Kidney capillary endothelial cell (primary cell): ENCODE data around the gene TCP11.

ENCODE experiments used
- DNase-seq: peaks from one replicate; pipeline ENCODE4 v3.0.0-alpha.2; 2018; ENCODE audit warnings: low spot score

The TCP11 gene

DNA sequence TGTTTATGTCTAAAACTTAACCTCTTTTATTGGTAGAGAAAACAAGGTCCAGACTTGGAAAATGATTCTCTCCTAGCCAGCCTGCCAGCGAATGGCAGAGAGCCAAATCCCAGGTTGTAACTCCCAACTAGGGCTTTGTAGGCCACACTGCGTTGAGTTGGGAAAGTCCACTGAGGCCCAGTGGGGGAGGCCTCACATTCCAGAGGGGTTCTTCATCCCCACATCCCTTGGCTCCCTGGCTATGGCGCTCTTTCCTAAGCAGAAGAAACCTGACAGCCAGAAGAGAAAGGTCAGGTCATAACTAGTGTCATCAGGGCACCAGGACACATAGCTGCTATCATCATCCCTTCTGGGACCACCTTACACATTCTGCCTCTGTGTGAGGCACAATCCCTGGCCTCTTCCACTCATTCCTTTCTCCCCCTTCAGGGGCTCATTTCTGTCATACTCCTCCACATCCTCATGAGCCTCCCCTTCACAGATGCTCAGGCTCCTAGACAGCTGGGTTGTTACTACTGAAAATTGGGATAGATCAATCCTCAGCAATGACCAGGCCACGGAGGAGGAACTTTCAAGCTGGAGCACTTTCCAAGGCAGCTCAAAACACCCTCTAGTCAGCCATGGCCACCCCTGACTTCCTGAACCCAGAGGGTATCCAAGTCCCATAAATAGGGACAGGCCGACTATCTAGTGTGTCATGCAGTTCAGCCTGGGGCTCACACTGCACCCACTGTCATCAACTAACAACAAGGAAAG, 48.6 kb downstream of the TCP11 start:
- no peak for DNase-seq

DNA sequence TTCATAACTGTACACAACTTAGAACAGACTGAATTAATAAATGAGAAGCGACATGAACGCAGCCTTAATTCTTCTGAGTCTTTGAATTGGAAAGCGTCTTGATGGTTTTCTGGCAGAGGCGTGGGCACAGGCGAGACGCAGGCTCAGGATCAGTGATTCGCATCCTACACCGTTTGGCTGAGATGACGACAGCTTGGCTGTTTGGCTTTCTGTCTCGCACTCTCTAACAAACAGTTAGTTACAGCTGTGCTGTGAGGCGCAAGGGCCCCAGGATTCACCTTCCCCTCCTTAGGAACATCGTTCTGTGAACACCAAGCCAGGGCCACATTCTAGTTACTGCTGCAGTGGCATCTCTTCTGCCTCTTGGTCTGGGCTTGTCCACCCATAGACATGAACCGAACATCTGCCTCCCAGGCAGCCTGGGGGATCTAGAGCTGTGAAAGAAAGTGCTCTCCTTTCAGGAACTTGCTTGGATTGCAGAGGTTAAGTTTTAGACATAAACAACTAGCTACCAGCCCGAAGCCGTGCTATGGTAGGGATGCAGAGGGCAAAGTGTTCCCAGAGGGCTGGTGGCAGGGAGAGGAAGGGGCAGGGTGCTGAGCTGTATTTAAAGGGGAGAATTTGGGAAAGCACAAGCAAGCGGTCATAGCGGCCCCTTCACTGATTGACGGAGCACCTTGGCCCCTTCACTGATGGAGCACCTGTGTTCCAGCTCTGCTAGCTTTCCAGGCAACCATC, 49.6 kb downstream of the TCP11 start:
- DNase-seq: no peak

DNA sequence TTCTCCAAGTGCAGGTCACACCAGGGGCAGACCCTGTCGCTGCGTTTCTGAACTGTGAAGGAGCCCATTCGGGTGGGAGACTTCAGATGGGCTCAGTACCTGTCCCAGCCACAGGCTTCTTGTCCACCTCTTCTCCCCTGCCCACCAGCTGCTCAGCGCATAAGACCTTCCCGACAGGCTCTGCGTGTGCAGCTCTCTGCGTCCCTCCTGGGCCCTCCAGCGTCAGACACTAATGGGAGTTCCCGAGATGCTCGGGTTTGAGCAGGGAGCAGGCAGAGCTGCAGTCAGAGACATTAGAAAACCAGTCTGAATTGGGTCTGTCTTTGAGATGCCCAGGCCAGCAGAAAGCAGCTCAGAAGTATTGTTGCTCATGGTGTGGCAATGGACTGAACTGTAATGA, 50.4 kb downstream of the TCP11 start:
- no peak for DNase-seq

DNA sequence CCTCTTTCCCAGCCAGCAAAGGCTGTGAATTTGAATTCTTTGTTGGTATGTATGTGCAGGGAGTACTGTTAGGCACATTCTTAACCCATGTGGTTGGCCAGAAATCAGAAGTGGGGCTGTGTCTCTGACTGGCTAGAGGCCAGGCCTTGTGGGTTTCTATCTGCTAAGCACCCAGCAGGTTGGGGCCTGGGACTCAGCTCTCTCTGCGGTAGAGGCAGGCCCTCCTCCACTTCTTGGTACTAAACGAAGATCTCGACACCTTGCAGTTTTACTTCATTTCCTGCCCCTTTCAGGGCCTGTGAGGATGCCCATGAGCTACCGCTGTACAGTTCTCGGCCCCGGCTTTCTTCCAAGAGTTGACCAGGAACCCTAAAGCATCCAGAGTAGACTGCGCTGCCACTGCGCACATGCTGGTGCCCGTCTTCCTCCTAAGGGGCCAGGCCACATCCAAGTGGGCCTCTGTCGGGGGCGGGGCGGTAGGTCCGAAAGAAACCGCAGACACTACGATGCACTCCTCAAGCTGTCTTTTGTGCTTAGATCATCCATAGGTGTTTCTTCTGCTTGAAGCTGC, 51.1 kb downstream of the TCP11 start:
- no peak for DNase-seq

DNA sequence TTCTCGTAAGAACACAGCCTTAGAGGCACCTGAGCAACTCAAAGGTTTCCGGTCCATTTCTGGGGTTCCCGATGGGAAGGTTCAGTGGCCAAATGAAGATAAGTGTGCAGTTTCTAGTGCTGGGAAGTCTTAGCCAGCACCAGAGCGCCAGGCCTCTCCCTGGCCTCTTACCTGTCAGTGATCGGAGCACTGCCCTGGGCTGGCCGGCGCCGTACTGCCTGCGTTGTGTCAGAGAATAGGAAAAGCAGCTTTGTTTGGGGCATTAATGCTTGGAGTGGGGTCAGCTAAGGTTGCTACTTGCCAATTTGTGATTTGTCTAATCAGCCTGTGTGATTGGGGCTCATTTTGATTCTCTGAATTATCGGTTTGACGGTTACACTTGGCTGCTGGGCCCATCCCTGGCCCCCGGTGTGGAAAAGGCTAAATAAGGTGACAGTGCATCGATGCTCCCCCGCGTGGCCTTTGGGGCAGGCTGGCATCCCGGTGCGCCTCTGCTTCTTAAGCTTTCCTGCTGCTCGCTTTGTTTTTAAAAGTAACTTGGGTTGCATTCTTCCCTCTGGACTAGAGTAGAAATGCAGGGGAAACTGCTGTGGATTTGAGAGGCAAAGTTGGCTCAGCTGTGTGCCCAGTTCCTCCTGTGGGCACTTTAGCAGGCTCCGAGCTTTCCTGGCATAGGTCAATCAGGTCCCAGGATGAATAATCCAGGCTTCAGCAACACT, 51.8 kb downstream of the TCP11 start:
- no peak for DNase-seq

DNA sequence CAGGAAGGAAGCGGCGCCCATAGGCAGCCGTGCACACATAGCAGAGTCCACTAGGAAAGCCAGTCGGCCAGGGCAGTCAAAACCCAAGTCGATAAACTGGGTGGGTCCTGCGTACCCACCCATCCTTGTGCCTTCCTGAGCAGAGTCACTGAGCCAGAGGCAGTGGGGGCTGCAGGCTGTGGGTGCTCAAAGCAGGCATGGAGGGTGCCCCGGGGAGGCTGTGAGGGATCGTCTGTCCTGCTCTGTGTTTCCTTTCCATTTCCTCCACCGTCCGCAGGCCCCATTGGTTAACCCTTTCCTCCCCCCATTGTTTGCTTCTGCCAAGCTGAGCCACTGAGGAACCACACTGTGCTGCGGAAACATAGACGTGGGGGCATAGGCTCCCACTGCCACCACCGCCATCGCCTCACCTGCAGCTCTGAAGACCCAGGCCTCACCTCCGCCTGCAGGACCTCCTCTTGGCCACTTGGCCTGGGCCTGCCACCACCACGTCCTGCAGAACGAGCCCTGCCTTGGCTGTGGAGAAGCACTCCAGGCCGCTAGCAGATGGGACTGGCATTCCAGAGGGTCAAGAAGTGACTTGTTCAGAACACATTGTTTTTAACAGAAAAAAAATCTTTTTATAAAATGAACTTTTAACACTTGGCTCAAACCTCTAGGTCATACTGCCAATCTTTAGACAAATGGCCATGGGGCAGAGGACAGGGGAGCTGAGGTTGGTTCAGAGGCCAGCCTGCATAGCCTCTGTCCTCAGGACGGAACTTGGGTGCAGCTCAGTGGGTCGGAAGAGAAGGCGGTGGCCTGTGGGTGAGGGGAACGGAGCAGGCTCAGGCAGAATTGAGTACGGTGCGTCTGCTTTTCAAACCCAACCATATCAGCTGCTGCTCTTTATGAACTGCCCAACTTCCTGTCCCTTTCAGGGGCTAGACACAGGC, 52.6 kb downstream of the TCP11 start:
- no peak for DNase-seq

DNA sequence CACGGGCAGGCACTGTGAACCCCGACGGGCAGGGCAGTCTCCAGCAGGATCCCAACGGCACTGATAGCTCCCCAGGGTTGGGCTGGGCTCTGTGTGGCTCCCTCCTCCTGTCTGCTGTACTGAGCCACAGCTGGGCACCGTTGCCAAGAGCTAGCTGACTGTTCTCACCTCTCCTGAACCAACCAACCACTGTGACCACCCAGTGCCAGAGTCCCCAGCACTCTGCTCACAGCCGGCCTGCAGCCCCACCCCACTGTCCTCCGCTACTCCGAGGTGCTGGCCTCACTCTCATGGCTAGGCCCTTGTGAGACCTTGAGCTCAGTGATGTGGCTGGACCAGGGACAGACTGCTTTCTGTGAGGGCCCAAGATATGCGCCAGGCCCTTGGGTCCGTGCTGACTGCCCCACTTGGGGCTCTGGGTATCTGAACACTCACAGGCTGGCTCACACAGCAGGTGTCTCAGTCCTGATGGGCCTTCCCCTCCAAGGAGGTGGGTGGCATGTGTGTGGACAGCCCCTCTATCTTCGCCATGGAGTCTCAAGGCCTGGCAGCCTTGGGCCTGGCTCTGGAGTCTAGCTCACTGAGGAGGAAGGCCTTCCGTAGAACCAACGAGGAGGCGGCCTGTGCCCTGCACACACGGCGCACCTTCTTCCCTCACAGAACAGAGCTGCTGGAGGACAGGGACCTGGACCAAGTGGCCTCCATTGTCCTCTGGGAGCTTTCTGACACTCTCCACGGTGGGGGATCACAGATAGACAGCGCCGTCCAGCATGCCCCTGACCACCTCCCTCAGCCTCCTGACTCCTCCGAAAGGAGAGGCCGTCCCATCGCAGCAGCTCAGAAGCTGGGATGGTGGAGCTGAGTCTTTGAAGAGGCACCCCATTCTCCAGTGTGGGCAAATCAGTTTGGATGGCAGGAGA, 53.5 kb downstream of the TCP11 start:
- DNase-seq: no peak

DNA sequence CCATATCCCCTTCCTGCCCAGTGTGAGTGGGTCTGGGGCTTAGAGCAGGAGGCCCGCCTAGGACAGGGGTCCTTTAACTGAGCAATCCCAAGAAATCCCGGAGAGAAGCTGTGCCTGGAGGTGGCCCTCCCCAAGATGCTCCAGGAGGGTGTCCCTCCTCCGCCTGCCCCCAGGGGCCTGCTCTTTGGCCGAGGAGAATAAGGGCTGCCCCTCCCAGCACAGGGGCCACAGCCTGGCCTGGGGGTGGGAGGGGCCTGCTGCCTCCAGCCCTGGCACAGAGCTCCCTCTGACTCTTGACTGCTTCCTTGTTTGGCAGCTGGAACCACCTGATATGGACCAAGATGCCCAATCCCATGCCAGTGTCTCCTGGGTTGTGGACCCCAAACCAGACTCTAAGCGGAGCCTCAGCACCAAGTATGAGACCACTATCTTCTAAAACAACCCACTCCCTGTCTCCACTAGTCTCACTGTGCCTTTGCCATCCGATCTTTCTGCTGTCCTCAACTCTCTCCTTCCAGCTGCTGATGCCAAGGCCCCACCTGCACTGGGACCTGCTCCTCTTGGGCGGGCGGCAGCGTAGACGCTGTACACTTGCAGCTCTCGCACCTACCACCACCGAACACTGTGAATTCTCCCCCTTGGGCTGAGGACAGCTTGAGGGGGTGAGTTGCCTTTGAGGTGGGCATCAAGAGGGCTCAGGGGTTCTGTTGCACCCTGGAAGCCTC, 54.3 kb downstream of the TCP11 start:
- no peak for DNase-seq

DNA sequence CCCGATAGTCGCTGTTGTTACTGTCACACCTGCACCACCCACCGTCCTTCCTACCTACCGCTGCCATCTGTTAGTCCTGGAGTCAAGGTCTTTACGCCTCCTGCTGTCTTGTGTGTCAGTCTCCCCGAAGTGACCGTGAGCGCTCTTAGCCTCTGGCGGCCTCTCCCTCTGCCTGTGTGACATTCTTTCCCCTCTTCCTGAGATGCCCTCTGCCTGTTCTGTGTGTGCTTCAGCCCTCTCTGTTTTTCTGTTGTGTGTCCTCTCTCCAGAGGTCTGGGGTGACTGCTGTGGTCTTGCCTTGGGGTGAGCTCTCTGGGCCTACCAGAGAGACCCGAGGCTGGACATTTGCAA, 54.9 kb downstream of the TCP11 start:
- DNase-seq: no peak

DNA sequence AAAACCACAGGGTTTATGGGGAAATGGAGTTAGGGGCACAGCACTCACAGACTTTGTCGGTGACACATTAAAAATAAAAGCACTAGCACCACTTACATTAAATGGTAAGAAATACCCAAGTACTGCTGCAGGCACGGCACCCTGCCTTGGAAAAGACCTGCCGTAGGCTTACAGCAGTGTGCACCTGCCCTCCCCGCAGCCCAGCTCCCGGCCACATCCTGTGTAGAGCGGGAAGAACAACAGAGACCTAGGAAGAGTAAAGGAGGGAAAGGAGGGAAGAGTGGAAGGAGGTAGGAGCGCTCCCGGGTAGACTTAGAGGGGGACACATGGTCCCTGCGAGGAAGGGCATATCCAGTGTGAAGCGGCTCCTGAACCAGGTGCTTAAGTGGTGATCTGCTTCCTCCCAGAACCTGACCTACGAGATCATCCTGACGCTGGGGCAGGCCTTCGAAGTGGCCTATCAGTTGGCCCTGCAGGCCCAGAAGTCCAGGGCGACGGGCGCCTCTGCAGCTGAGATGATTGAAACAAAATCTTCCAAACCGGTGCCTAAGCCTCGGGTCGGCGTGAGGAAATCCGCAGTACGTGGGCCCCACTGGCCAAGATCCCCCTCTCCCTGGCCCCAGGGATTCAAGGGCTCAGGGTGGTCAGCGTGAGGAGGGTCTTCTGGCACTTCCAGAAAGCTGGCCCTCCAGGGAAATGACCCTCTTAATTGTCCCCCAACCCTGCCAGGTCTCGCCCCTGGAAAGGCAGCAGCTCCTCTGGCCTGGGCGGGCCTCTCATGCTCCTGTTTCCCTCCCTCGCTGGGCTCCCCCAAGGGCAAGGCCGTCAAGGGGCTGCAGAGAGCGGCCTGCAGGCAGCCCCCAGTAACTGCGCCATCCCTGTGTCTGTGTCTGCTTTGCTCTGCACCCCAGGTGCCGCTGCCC, 55.5 kb downstream of the TCP11 start:
- DNase-seq: no peak

DNA sequence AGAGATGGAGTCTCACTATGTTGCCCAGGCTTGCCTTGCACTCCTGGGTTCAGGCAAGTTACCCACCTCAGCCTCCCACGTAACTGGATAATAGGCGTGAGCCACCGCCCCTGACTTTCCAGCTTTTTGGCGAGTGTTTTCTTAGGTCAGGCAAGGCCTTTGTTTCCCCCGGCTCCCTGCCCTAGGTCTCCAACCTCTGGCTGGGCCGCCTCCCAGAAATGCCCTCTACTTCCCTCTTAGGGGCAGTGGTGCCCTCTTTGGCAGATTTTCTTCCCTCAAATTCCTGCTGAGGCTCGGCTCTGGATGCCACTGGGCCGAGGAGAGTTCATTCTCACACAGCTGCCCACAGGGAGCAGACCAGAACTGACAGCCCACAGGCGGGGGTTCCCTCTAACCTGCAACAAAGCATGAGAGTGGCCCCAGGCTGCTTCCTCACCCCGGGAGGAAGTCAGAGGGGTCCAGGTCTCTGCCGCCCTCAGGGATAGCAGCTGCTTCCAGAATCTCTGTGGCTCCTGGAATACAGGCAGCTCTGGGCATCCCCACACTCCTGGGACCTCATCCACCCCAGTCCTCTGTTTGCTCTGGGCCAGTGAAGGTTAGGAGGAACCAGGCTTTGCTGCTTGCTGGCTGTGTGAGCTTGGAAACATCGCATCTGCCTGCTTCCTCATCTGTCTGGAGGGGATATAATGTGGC, 56.5 kb downstream of the TCP11 start:
- DNase-seq: no peak

DNA sequence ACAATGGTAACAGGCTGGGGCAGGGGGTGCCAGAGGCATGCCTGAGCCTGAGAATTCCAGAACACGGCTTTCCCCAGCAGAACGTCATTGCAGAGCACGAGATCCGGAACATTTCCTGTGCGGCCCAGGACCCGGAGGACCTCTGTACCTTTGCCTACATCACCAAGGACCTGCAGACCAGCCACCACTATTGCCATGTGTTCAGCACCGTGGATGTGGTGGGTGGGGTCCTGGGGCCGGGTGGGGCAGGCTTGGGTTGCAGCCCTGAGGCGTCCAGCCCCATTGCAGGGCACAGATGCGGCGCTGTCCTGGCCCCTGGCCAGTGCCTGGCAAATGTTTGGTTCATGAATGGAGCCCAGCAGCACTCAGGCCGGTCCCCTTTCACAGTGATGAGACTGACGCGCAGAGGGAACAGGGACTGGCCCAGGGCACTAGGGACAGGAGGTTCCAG, 57.1 kb downstream of the TCP11 start:
- DNase-seq: no peak

DNA sequence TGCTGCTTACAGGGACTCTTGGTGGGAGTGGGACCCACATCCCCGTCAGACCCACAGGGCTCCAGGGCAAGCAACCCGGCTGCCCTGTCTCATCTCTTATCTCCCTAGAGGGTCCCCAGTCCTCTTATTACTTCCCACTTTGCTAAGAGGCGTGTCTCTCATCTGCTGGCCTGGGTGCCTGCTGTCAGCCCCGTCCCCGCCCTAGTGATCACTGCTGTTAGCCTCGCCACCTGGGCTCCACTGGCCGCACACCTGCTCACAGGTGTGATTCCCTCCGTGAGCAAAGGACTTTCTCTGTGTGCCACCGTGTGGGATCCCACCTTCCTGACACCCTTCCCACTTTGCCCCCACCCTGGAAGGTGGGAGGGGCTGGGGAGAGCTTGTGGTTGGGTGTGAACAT, 57.6 kb downstream of the TCP11 start:
- no peak for DNase-seq

DNA sequence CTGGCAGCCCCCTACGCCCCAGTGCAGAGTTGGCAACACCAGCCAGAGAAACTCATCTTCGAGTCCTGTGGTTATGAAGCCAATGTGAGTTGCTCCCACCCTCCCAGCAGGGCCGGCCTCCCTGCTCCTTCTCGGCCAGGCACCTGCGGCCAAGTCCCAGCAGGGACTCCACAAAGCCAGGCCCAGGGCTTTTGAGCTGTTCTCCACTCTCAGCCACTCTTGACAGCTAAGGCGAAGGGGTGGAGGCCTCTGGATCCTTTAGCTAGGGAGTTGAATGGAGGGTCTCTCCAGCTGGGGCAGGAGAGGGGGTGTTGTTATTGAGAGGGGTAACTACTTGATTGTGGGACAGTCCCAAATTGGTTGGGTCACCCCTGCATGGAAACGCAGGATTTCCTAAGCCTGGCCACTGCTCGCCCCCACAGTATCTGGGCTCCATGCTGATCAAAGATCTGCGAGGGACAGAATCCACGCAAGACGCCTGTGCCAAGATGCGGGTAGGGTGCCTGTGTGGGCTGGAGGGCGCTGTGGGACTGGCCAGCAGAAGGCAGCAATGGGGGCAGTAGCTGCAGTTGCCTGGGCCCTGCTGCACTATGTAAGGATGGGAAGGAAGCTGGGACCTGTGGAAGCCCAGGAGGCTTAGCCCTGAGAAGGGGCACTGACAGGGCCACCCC, 58.3 kb downstream of the TCP11 start:
- no peak for DNase-seq

DNA sequence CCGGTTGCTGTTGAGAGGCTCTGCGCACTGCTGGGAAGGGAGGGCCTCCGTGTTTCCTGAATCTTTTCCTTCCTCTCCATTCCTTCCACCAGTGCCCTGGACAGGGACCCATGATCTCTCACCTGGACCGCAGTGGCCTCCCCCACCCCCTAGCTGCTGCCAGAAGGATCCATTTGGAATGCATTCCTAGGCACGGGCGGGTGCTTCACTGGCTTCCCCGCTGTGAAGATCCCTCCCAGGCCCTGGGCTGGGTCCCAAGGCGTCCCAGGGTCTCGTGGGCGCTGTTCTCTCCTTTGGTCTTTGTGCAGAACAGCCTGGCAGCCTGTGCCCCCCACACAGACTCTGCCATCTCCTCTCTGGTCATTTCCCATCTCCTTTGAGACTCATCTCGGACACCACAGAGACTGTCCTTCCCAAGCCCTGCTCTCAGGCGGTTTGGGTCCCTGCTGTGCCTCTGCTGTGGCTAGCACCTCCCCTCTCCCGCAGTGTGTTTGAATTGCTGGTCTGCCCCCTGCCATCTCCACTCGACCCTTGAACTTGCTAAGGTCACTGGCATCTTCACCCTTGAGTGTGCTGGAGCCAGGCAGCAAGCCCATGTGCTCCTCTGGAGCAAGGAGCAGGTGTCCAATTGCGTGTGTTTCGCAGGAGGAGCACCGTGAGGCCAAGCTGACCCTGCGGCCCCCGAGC, 59.0 kb downstream of the TCP11 start:
- no peak for DNase-seq

DNA sequence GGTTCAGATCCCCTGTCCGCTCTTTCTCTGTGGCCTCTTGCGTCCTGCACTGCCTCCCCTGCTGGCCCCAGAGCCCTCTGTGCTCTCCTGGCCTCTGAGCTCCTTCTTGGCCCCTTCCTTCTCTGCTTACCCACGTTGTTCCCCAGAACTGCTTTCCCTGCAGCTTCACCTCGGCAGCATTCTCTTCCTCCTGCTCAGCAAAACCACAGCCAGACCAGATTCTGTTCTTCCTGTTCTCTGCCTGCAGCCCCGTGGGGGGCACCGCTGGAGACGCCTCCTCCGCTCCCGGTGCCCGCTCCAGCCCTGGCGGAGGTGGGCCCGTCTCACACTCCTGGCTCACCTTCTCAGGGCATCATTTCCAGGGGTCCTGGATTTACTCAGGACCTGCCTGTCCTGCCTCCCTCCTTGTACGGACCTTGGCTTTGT, 59.7 kb downstream of the TCP11 start:
- no peak for DNase-seq
